IMR-90 (cell line): ENCODE data around the gene OGFOD1. TPM values are rescaled to one million over a fixed set of nuclear protein-coding genes. Genes with fewer than 3 reads are reported as not detected.

Source experiments
- ATAC-seq: fragments of 200-7000 bp; cut with Tn5 transposase; 2 replicates; pipeline ENCODE4 v1.9.1; 2020; ENCODE audit warnings: low read depth, mild to moderate bottlenecking, moderate library complexity
- BruUV-seq: library from RNA; stranded (reverse); fragments of 400-500 nt; replicated peaks from 2 replicates; lab custom pipeline; 2021; lab: Mats Ljungman, UMichigan
- CTCF ChIA-PET: fragments of 300-600 bp; formaldehyde crosslinking; extraction: SDS; loops from one replicate; lab custom pipeline; 2021; ENCODE audit warnings: antibody characterized with exemption; lab: Yijun Ruan, JAX
- POLR2A ChIA-PET: fragments of 300-600 bp; sonication (Branson Sonifier 250); formaldehyde crosslinking; loops from one replicate; lab custom pipeline; 2022; ENCODE audit warnings: antibody characterized with exemption; ENCODE audit not compliant: unreplicated experiment; lab: Charles Lee
- DNase-seq: peaks from one replicate; pipeline ENCODE4 v3.0.0; 2013
- H2AFZ ChIP-seq: replicated peaks from 2 replicates; pipeline ENCODE3; 2013; ENCODE audit warnings: low read length, mild to moderate bottlenecking; ENCODE audit not compliant: poor library complexity
- H2AK5ac ChIP-seq: 2 replicates; pipeline ENCODE4 v1.6.1; 2013; ENCODE audit warnings: low read depth, low read length, inconsistent platforms
- H2AK9ac ChIP-seq: replicated peaks from 2 replicates; pipeline ENCODE3; 2013; ENCODE audit warnings: mild to moderate bottlenecking, low read depth, low read length, moderate library complexity; ENCODE audit not compliant: poor library complexity
- H2BK120ac ChIP-seq: 2 replicates; pipeline ENCODE4 v1.6.1; 2013; ENCODE audit warnings: low read depth, low read length, inconsistent platforms
- H2BK15ac ChIP-seq: 3 replicates; pipeline ENCODE4 v1.6.1; 2013; ENCODE audit warnings: low read depth, low read length, inconsistent platforms
- H2BK20ac ChIP-seq: 2 replicates; pipeline ENCODE4 v1.6.1; 2013; ENCODE audit warnings: low read depth, mild to moderate bottlenecking, inconsistent platforms, low read length, moderate library complexity
- H2BK5ac ChIP-seq: 2 replicates; pipeline ENCODE4 v1.6.1; 2013; ENCODE audit warnings: mild to moderate bottlenecking, low read depth, low read length, inconsistent platforms; ENCODE audit not compliant: poor library complexity, severe bottlenecking
- H3K14ac ChIP-seq: replicated peaks from 2 replicates; pipeline ENCODE4 v1.6.1; 2013; ENCODE audit warnings: low read depth, low read length, inconsistent platforms
- H3K18ac ChIP-seq: 2 replicates; pipeline ENCODE4 v1.6.1; 2013; ENCODE audit warnings: low read depth, low read length, control low read depth
- H3K23ac ChIP-seq: 2 replicates; pipeline ENCODE4 v1.6.1; 2013; ENCODE audit warnings: low read depth, low read length, inconsistent platforms
- H3K27ac ChIP-seq: 2 replicates; pipeline ENCODE4 v1.5.1; 2013; ENCODE audit warnings: mild to moderate bottlenecking, control low read depth, low read length; ENCODE audit not compliant: insufficient read depth
- H3K27me3 ChIP-seq: 2 replicates; pipeline ENCODE4 v1.6.1; 2013; ENCODE audit warnings: low read length; ENCODE audit not compliant: control insufficient read depth, insufficient read depth
- H3K36me3 ChIP-seq: 2 replicates; pipeline ENCODE4 v1.6.1; 2013; ENCODE audit warnings: low read length, mixed read lengths; ENCODE audit not compliant: control insufficient read depth, insufficient read depth
- H3K4ac ChIP-seq: 2 replicates; pipeline ENCODE4 v1.6.1; 2013; ENCODE audit warnings: low read depth, low read length, inconsistent platforms
- H3K4me1 ChIP-seq: 2 replicates; pipeline ENCODE4 v1.6.1; 2013; ENCODE audit warnings: low read length, mixed read lengths; ENCODE audit not compliant: control insufficient read depth, insufficient read depth
- H3K4me2 ChIP-seq: 2 replicates; pipeline ENCODE4 v1.6.1; 2013; ENCODE audit warnings: low read depth, mild to moderate bottlenecking, control low read depth, low read length, moderate library complexity
- H3K4me3 ChIP-seq: 2 replicates; pipeline ENCODE4 v1.5.1; 2013; ENCODE audit warnings: low read depth, mild to moderate bottlenecking, control low read depth, low read length, moderate library complexity; ENCODE audit not compliant: insufficient read depth
- H3K56ac ChIP-seq: 2 replicates; pipeline ENCODE4 v1.6.1; 2013; ENCODE audit warnings: low read length, inconsistent platforms; ENCODE audit not compliant: insufficient read depth; ENCODE audit errors: extremely low read depth
- H3K79me1 ChIP-seq, 2 experiments: 2 replicates each; pipeline ENCODE4 v1.6.1; 2013; ENCODE audit warnings: low read length in 2 of 2, inconsistent platforms in 1 of 2, low read depth in 1 of 2
- H3K9ac ChIP-seq: 2 replicates; pipeline ENCODE4 v1.6.1; 2013; ENCODE audit warnings: low read depth, low read length, control low read depth
- H3K9me1 ChIP-seq: 2 replicates; pipeline ENCODE4 v1.6.1; 2013; ENCODE audit warnings: low read length, inconsistent platforms; ENCODE audit not compliant: insufficient read depth
- H3K9me3 ChIP-seq: 2 replicates; pipeline ENCODE4 v1.6.1; 2013; ENCODE audit warnings: low read length; ENCODE audit not compliant: control insufficient read depth, insufficient read depth
- H4K20me1 ChIP-seq: 2 replicates; pipeline ENCODE4 v1.6.1; 2013; ENCODE audit warnings: low read length, inconsistent platforms; ENCODE audit not compliant: insufficient read depth
- H4K5ac ChIP-seq: 2 replicates; pipeline ENCODE4 v1.6.1; 2013; ENCODE audit warnings: mild to moderate bottlenecking, low read depth, low read length, control low read depth
- H4K8ac ChIP-seq, 2 experiments: 2 replicates each; pipeline ENCODE4 v1.6.1; 2013; ENCODE audit warnings: low read depth in 2 of 2, low read length in 2 of 2, control low read depth in 1 of 2, inconsistent platforms in 1 of 2
- H4K91ac ChIP-seq: 2 replicates; pipeline ENCODE4 v1.6.1; 2013; ENCODE audit warnings: low read depth, low read length, inconsistent platforms; ENCODE audit not compliant: insufficient read depth
- CEBPB ChIP-seq: IDR thresholded peaks from 2 replicates; pipeline ENCODE4 v1.6.1; 2012; ENCODE audit warnings: low read depth, low read length, improper control_type of control experiment
- CHD1 ChIP-seq: IDR thresholded peaks from 2 replicates; pipeline ENCODE4 v1.6.1; 2012; ENCODE audit warnings: low read depth, low read length, improper control_type of control experiment
- RCOR1 ChIP-seq: IDR thresholded peaks from 2 replicates; pipeline ENCODE4 v1.6.1; 2012; ENCODE audit warnings: mild to moderate bottlenecking, low read length, improper control_type of control experiment; ENCODE audit not compliant: insufficient replicate concordance
- WGBS, 2 experiments: methylation state at CpG; one replicate each; pipeline versions ENCODE4 v1.1.5 to v1.1.7; 2013; ENCODE audit warnings: missing lambda C conversion rate in 2 of 2; ENCODE audit not compliant: insufficient read length in 1 of 2; ENCODE audit errors: extremely low coverage in 2 of 2; 5-methylcytosine and 5-hydroxymethylcytosine counted together
- dilution Hi-C: fragments of 300-500 bp; cut with HindIII; formaldehyde crosslinking; loops from one replicate; pipeline ENCODE4 v1.14.3; 2018; ENCODE audit warnings: low sequenced_read_pairs; ENCODE audit not compliant: unreplicated experiment
- in situ Hi-C: fragments of 300-500 bp; cut with MboI; formaldehyde crosslinking; loops from 3 replicates; pipeline ENCODE4 v1.14.3; 2019; ENCODE audit warnings: low sequenced_read_pairs, inconsistent platforms, mixed read lengths
- intact Hi-C: fragments of 100-400 bp; cut with micrococcal nuclease; formaldehyde crosslinking; loops from 2 replicates; pipeline ENCODE4 v1.10.0; 2022
- polyA plus RNA-seq, 3 experiments: library from polyadenylated mRNA; depleted of rRNA; stranded (reverse); fragments of >200 nt; gene quantifications; 2 replicates each; pipeline ENCODE4 v1.2.3, GENCODE V29; 2012; ENCODE audit warnings: low replicate concordance in 1 of 3
- total RNA-seq: library from RNA; depleted of rRNA; stranded (reverse); fragments of >200 nt; gene quantifications from 2 replicates; pipeline ENCODE4 v1.2.3, GENCODE V29; 2012

Gene OGFOD1
- total and polyA plus RNA-seq, 2 of the 4 experiments (the other 2 are of a cell fraction), result 43.5 to 103 TPM

DNA sequence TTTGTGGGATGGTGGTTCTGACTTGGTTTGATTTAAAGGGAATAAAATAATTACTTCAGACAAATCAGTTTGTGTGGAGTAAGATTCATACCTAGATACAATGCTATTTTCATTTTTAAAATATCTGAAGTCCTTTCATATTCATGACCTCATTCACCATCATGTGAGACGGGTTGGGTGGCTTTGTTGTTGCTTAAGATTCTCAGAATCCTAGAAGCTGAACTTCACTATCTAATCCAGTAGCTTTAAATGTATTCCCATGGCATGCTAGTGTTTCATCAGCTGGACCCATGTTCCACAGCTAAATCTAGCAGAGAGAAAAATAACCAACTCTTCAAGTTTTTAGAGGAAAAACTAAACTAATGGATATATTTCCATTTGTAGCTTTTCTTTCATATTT lies 23.3 kb upstream of the OGFOD1 start:
- in situ Hi-C loops, result no loop called here
- Histone ChIP-seq H3K4me1 (peaks cover under 1% of the 10 kb centered on the region), H2BK5ac (no peak overlapping the region), H3K4ac (no peak overlapping the region), H3K79me1 (peaks cover 0 to 20% of the 10 kb centered on the region in 2 experiments; a peak in 3 of 4 replicates), H3K27me3 (no peaks in the 10 kb centered on the region), H3K9me1 (0 out of 2 replicates have a peak, but pooled peaks cover under 1% of the 10 kb centered on the region), H4K91ac (no peak overlapping the region), H2BK15ac (no peak overlapping the region), H3K4me2 (no peak overlapping the region), H2BK20ac (no peak overlapping the region), H2AFZ (no peak overlapping the region), H3K27ac (no peak overlapping the region), H3K23ac (no peak overlapping the region), H3K4me3 (no peak overlapping the region), H4K8ac (no peak overlapping the region), H3K9me3 (no peaks in the 10 kb centered on the region), H3K36me3 (peaks cover 10% of the 10 kb centered on the region), H4K20me1 (peaks cover 14% of the 10 kb centered on the region), H3K56ac (no peak overlapping the region), H2BK120ac (no peak overlapping the region), H3K9ac (no peak overlapping the region), H4K5ac (no peak overlapping the region), H3K18ac (no peak overlapping the region), H2AK5ac (no peak overlapping the region), H3K14ac (no peak overlapping the region), H2AK9ac (no peak overlapping the region)
- DNase-seq (no peak), ATAC-seq (no peak)
- CTCF ChIA-PET, result interaction anchor here (0.6 kb wide), 1 partner anchor 46 kb away, joined by 3 read pairs; no protein-coding TSS in a partner anchor
- intact Hi-C loops, result no loop called here
- POLR2A ChIA-PET, result interaction anchor here (0.7 kb wide), 1 partner anchor 71 kb away, joined by 7 read pairs; no protein-coding TSS in a partner anchor
- no TSS peak for BruUV-seq
- no peak for TF ChIP-seq CEBPB
- no peak for TF ChIP-seq CHD1
- no peak for TF ChIP-seq RCOR1
- WGBS, 2 experiments, result no CpG with 5 or more reads among the region's 1 CpG
- dilution Hi-C loops, result no loop called here
